Left lung (tissue), 10 donors: Measurements from ENCODE around the gene TTBK1. TPM values are rescaled to one million over a fixed set of nuclear protein-coding genes. Genes with fewer than 3 reads are reported as not detected.

Experiments
- ATAC-seq: fragments of 200-7000 bp; cut with Tn5 transposase; one replicate; pipeline ENCODE4 v1.9.1; 2020; ENCODE audit warnings: moderate library complexity
- DNase-seq, 4 donors: peaks; one replicate each; pipeline ENCODE4 v3.0.0-alpha.2; 2013 to 2020
- H3K27ac ChIP-seq, 2 donors: fragments of 200-600 bp; sonication (generic) in 1 of 2; one replicate each; pipeline versions ENCODE4 v1.5.0 to v1.8.0; 2020 to 2021
- H3K27me3 ChIP-seq, 2 donors: fragments of 200-600 bp; sonication (generic) in 1 of 2; one replicate each; pipeline versions ENCODE4 v1.5.0 to v1.8.0; 2020 to 2021
- H3K36me3 ChIP-seq, 2 donors: fragments of 200-600 bp; sonication (generic) in 1 of 2; one replicate each; pipeline versions ENCODE4 v1.5.0 to v1.8.0; 2020 to 2021
- H3K4me1 ChIP-seq, 2 donors: fragments of 200-600 bp; one replicate each; pipeline ENCODE4 v1.8.0; 2021
- H3K4me3 ChIP-seq, 2 donors: fragments of 200-600 bp; sonication (generic) in 1 of 2; one replicate each; pipeline versions ENCODE4 v1.5.0 to v1.8.0; 2020 to 2021; ENCODE audit warnings: mild to moderate bottlenecking in 1 of 2
- H3K9me3 ChIP-seq, 2 donors: fragments of 200-600 bp; sonication (generic) in 1 of 2; one replicate each; pipeline versions ENCODE4 v1.5.0 to v1.8.0; 2020 to 2021
- intact Hi-C, 2 donors: fragments of 100-400 bp; cut with DNase I; formaldehyde crosslinking; loops; one replicate each; pipeline versions ENCODE4 v1.11.2 to v1.14.2; 2022
- polyA plus RNA-seq, 6 donors: library from polyadenylated mRNA; unstranded; fragments of 120-200 nt; gene quantifications; one replicate each; pipeline ENCODE4 v1.2.1, GENCODE V29; 2013; ENCODE audit not compliant: insufficient read length in 6 of 6
- total RNA-seq, 2 donors: library from RNA; stranded (reverse); fragmentation: NEBNext Ultra II Directional; extraction: Animal tissue kit (Norgen Biotek cat#: 25700); gene quantifications; one replicate each; pipeline ENCODE4 v1.2.1, GENCODE V29; 2021
- TF ChIP-seq, protein P1 (sequence below), 2 donors: fragments of 200-600 bp; sonication (generic) in 1 of 2; IDR thresholded peaks; one replicate each; pipeline versions ENCODE4 v1.5.0 to v1.8.0; 2021; ENCODE audit warnings: antibody characterized with exemption in 2 of 2
- donor health status: DM: no; HTN: yes; CAD: no.
- donor health status: DM: no; HTN: no; CAD: no.

The TTBK1 gene
- total and polyA plus RNA-seq, 8 donors: 0.08 to 0.94 (median 0.62) TPM

GRCh38 chr6:43254138-43254817 lies 11.0 kb downstream of the TTBK1 start:
- Histone ChIP-seq H3K4me3 (no peak overlapping the region), H3K27me3 (peaks cover 7 to 41% of the 10 kb centered on the region in 2 donors), H3K27ac (no peak overlapping the region), H3K4me1 (no peaks in the 10 kb centered on the region), H3K36me3 (no peaks in the 10 kb centered on the region), H3K9me3 (no peaks in the 10 kb centered on the region)
- no peak for ATAC-seq
- TF ChIP-seq, protein P1, sequence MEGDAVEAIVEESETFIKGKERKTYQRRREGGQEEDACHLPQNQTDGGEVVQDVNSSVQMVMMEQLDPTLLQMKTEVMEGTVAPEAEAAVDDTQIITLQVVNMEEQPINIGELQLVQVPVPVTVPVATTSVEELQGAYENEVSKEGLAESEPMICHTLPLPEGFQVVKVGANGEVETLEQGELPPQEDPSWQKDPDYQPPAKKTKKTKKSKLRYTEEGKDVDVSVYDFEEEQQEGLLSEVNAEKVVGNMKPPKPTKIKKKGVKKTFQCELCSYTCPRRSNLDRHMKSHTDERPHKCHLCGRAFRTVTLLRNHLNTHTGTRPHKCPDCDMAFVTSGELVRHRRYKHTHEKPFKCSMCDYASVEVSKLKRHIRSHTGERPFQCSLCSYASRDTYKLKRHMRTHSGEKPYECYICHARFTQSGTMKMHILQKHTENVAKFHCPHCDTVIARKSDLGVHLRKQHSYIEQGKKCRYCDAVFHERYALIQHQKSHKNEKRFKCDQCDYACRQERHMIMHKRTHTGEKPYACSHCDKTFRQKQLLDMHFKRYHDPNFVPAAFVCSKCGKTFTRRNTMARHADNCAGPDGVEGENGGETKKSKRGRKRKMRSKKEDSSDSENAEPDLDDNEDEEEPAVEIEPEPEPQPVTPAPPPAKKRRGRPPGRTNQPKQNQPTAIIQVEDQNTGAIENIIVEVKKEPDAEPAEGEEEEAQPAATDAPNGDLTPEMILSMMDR (IDR thresholded peaks at IDR 0.05): no peak
- no peak for DNase-seq
- intact Hi-C loops: no loop called here

GRCh38 chr6:43254846-43255245 lies 11.6 kb downstream of the TTBK1 start:
- intact Hi-C loops: no loop called here

DNA sequence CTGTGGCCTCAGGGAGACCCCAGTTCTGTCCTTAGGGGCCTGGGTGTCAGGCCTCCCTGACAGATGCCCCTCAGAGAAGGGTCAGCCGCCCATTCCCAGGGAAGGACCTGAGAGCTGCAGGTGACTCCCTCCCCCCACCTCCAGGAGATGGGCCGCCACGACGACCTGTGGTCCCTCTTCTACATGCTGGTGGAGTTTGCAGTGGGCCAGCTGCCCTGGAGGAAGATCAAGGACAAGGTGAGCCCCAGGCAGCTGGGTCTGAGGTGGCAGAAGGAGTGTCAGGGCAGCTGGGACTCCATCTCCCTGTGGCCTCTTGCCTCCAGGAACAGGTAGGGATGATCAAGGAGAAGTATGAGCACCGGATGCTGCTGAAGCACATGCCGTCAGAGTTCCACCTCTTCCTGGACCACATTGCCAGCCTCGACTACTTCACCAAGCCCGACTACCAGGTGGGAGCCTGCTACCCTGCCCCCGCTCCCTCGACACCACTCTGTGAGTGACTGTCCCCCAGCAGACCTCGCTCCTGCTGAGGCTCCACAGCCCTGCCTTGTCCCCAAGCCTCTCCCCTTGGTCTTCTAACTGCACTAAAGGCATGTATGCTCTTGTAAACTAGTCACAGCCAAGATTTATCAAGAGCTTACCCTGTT lies 12.2 kb downstream of the TTBK1 start:
- no peak overlapping the region for H3K27ac ChIP-seq
- H3K36me3 ChIP-seq: no peaks in the 10 kb centered on the region
- H3K4me3 ChIP-seq: no peak overlapping the region
- TF ChIP-seq, protein P1 (IDR thresholded peaks at IDR 0.05): no peak
- H3K4me1 ChIP-seq: no peaks in the 10 kb centered on the region
- no peaks in the 10 kb centered on the region for H3K9me3 ChIP-seq
- ATAC-seq (no peak), DNase-seq (no peak)
- H3K27me3 ChIP-seq: peaks cover 7 to 32% of the 10 kb centered on the region in 2 donors
- intact Hi-C loops: no loop called here

More at GRCh38 chr6:43254846-43255245, 11.6 kb downstream of the TTBK1 start:
- H3K36me3 ChIP-seq: no peaks in the 10 kb centered on the region
- H3K27me3 ChIP-seq: peaks cover 7 to 39% of the 10 kb centered on the region in 2 donors
- TF ChIP-seq, protein P1 (IDR thresholded peaks at IDR 0.05): no peak
- no peaks in the 10 kb centered on the region for H3K4me1 ChIP-seq
- no peak overlapping the region for H3K4me3 ChIP-seq
- no peak overlapping the region for H3K27ac ChIP-seq
- ATAC-seq (no peak), DNase-seq (no peak)
- H3K9me3 ChIP-seq: no peaks in the 10 kb centered on the region

- H3K27ac ChIP-seq: no peak overlapping the region
- H3K4me1 ChIP-seq: no peaks in the 10 kb centered on the region
- no peaks in the 10 kb centered on the region for H3K9me3 ChIP-seq
- DNase-seq (no peak), ATAC-seq (no peak)
- H3K27me3 ChIP-seq: peaks cover 0 to 19% of the 10 kb centered on the region in 2 donors
- intact Hi-C loops: no loop called here
- TF ChIP-seq, protein P1 (IDR thresholded peaks at IDR 0.05): no peak
- H3K36me3 ChIP-seq: no peaks in the 10 kb centered on the region
- no peak overlapping the region for H3K4me3 ChIP-seq
These were observed 13.5 kb downstream of the TTBK1 start for GRCh38 chr6:43256670-43257366.
